ENCODE data around the gene SLC29A1.

SLC29A1 gene

GRCh38 chr6:44217332-44218143 lies 5.9 kb upstream of the SLC29A1 start:
- Mint-ChIP-seq H3K9me3 (no peaks in the 10 kb centered on the region), H3K27ac (peak overlapping the region; percentile 92 to 97 (median 96)), H3K36me3 (ENCODE audit: low read depth) (no peaks in the 10 kb centered on the region), H3K4me3 (peak overlapping the region; percentile 70 to 91 (median 82)), H3K27me3 (ENCODE audit: low read depth) (peaks cover 8% of the 10 kb centered on the region), H3K4me1 (peaks cover 45% of the 10 kb centered on the region)
- no peak for TF ChIP-seq CTCF (IDR thresholded peaks at IDR 0.05; ENCODE audit: unreplicated experiment in 3 of 3)

GRCh38 chr6:44219053-44219814 lies 4.2 kb upstream of the SLC29A1 start:
- peak overlapping the region; percentile 83 to 97 (median 96) for H3K27ac Mint-ChIP-seq
- TF ChIP-seq CTCF (IDR thresholded peaks at IDR 0.05; ENCODE audit: unreplicated experiment in 3 of 3), result no peak

GRCh38 chr6:44219815-44220784 lies 3.3 kb upstream of the SLC29A1 start:
- no peaks in the 10 kb centered on the region for H3K9me3 Mint-ChIP-seq
- TF ChIP-seq CTCF (IDR thresholded peaks at IDR 0.05; ENCODE audit: unreplicated experiment in 3 of 3), result no peak
- peak overlapping the region; percentile 63 to 91 (median 79) for H3K4me3 Mint-ChIP-seq
- H3K4me1 Mint-ChIP-seq, result peaks cover 59% of the 10 kb centered on the region
- peaks cover 12% of the 10 kb centered on the region for H3K27me3 Mint-ChIP-seq (ENCODE audit: low read depth)
- no peaks in the 10 kb centered on the region for H3K36me3 Mint-ChIP-seq (ENCODE audit: low read depth)
- H3K27ac Mint-ChIP-seq, result peak overlapping the region; percentile 31 to 83 (median 81)

More at GRCh38 chr6:44219053-44219814, 4.2 kb upstream of the SLC29A1 start:
- peaks cover 8% of the 10 kb centered on the region for H3K27me3 Mint-ChIP-seq (ENCODE audit: low read depth)
- H3K4me1 Mint-ChIP-seq, result peaks cover 51% of the 10 kb centered on the region
- H3K9me3 Mint-ChIP-seq, result no peaks in the 10 kb centered on the region
- peak overlapping the region; percentile 79 to 91 (median 86) for H3K4me3 Mint-ChIP-seq
- H3K36me3 Mint-ChIP-seq (ENCODE audit: low read depth), result no peaks in the 10 kb centered on the region

- Mint-ChIP-seq H3K27ac (peak overlapping the region; percentile 76 to 86 (median 83)), H3K4me3 (peak overlapping the region; percentile 74 to 82 (median 75)), H3K36me3 (ENCODE audit: low read depth) (no peaks in the 10 kb centered on the region), H3K9me3 (no peaks in the 10 kb centered on the region), H3K4me1 (peaks cover 64% of the 10 kb centered on the region), H3K27me3 (ENCODE audit: low read depth) (peaks cover 12% of the 10 kb centered on the region)
- TF ChIP-seq CTCF (IDR thresholded peaks at IDR 0.05; ENCODE audit: unreplicated experiment in 3 of 3), result no peak
Measured at GRCh38 chr6:44220913-44221290, 2.5 kb upstream of the SLC29A1 start.

GRCh38 chr6:44221291-44221960 lies 2.0 kb upstream of the SLC29A1 start:
- Mint-ChIP-seq H3K4me1 (peaks cover 64% of the 10 kb centered on the region), H3K27me3 (ENCODE audit: low read depth) (peaks cover 12% of the 10 kb centered on the region), H3K36me3 (ENCODE audit: low read depth) (no peaks in the 10 kb centered on the region), H3K4me3 (peak overlapping the region; percentile 74 to 82 (median 75)), H3K27ac (peak overlapping the region; percentile 76 to 86 (median 83)), H3K9me3 (no peaks in the 10 kb centered on the region)
- peak; percentile 55 to 68 (median 66) for TF ChIP-seq CTCF (IDR thresholded peaks at IDR 0.05; ENCODE audit: unreplicated experiment in 3 of 3)

Data from nephron (organoid).